Forelimb muscle (tissue), 1 donor: ENCODE data around the gene IQCF2. TPM values are rescaled to one million over a fixed set of nuclear protein-coding genes. Genes with fewer than 3 reads are reported as not detected.
"Not testable (repeated sequence)": the region's sequence is repeated elsewhere in the genome, so short reads cannot be mapped to it uniquely, and the experiment has no call there.

Experiments used
- DNase-seq: peaks from one replicate; pipeline ENCODE4 v3.0.0-alpha.2; 2013; ENCODE audit warnings: low read depth
- polyA plus RNA-seq: library from polyadenylated mRNA; unstranded; fragments of 120-200 nt; gene quantifications from one replicate; pipeline ENCODE4 v1.2.1, GENCODE V29; 2013; ENCODE audit not compliant: insufficient read length

The IQCF2 gene
- polyA plus RNA-seq: not detected

- DNase-seq: no peak
Observed at GRCh38 chr3:51860703-51861665, at the start of gene IQCF2. IQCF2 (plus strand) TSS chr3:51861615; CDS start chr3:51861667, 52 bp downstream.

- no peak for DNase-seq
Observed at GRCh38 chr3:51813539-51813938, 47.9 kb upstream of the IQCF2 start.

- no peak for DNase-seq
Observed at GRCh38 chr3:51814034-51814433, 47.4 kb upstream of the IQCF2 start.

GRCh38 chr3:51815614-51816013 is 45.8 kb upstream of the IQCF2 start:
- DNase-seq: no peak

DNA sequence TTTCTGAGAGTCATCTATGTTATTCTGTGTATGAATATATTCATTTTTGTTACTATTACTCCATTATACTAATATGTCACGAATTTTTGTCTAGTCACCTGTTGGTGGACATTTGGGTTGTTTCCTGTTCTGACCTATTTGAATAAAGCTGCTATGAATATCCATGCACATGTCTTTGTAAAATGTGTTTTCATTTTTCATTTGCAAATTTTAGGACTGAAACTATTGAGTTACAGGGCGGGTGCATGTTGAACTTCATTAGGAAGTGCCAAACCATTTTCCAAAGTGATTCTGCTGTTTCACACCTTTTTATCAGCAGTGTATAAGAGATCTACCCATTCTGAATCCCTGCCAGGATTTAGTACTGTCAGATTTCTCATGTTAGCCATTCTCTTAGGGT is 44.7 kb upstream of the IQCF2 start:
- no peak for DNase-seq

- no peak for DNase-seq
Observed at GRCh38 chr3:51817375-51817774, 44.0 kb upstream of the IQCF2 start.

DNA sequence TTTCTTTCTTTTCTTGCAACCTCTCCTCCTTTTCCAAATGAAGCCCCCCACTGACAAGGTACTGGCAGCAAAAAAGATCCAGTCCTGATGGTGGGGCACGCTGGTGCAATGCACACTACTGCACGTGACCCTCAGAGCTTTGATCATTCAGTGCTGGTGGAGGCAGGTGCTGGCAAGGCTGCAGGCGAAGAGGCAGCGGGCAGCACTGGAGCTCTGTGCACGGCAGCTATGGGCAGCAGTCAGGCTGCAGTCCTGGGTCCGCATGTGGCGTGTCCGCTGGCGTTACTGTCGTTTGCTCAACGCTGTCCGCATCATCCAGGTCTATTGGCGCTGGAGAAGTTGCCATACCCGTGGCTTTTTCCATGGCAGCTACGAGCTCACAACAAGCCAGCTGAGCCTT is 42.3 kb upstream of the IQCF2 start:
- no peak for DNase-seq

DNA sequence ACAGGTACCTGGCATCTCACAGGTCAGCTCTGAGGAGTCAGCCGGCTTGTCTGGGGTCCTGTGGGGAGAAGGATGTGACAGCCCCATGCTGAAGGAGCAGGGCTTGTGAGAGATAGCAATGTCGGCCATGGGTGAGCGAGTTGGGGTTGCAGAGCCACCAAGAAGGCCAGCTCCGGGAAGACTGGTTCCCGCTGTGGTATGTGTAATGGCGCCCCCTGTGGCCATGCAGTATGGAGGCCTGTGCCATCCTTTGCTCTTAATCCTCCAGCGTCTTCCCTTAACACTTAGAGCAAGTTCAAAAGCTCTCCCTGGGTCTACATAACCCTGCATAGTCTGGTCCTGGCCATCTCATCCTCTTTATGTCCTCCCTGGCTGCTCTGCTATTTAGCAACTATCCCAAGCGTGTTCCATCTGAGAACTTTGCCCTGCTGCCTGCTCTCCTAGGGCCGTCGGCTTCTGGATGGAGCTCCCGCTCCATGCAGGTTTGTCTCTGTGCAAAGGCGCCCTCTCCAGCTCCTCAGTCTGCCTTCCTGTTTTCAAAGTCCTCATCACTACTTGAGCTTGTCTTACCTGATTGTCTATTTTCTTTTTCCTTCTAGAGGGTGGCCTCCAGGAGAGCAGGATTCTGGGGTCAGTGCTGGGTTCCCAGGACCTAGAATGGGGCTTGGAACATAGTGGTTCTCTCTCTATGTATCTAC is 41.6 kb upstream of the IQCF2 start:
- no peak for DNase-seq

DNA sequence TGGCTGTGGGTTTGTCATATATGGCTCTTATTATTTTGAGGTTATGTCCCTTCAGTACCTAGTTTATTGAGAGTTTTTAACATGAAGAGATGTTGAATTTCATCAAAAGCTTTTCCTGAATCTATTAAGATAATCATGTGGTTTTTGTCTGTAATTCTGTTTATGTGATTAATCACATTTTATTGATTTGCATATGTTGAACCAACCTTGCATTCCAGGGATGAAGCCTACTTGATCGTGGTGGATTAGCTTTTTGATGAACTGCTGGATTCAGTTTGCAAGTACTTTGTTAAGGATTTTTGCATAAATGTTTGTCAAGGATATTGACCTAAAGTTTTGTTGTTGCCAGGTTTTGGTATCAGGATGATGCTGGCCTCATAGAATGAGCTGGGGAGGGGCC is 33.1 kb upstream of the IQCF2 start:
- no peak for DNase-seq

DNA sequence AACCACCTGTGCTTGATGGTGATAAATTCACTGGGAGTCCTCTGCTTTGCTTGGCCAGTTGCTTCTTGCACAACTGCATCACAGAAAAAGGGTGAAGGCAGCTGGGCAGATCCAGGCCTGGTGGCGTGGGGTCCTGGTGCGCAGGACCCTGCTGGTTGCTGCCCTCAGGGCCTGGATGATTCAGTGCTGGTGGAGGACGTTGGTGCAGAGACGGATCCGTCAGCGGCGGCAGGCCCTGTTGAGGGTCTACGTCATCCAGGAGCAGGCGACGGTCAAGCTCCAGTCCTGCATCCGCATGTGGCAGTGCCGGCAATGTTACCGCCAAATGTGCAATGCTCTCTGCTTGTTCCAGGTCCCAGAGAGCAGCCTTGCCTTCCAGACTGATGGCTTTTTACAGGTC is 31.1 kb upstream of the IQCF2 start:
- no peak for DNase-seq

DNA sequence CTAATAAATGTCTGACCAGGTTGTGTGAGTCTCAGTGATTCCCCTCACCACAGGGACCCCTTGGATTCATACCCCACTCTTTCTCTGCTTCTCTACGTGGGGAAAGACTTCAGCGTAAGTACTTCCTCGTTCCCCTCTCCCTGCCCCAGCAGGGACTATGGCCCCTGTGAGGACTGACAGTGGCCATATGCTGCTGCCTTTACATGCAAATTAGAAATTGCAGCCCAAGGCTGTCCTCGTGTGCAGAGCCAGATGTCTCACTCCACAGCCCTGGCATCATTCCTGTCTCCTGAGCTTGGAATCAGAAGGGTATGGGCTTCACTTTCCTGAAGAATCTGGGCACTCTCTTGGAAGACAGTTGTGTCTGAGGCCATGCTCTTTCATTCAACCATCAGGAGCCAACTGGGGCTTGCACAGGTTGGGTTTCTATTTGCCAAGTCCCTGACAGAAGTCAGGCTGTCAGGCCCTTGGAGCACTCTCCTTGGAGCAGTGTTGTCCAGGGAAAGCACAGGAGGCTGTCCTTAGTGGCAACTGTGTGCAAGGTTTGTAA is 30.5 kb upstream of the IQCF2 start:
- DNase-seq: no peak

DNA sequence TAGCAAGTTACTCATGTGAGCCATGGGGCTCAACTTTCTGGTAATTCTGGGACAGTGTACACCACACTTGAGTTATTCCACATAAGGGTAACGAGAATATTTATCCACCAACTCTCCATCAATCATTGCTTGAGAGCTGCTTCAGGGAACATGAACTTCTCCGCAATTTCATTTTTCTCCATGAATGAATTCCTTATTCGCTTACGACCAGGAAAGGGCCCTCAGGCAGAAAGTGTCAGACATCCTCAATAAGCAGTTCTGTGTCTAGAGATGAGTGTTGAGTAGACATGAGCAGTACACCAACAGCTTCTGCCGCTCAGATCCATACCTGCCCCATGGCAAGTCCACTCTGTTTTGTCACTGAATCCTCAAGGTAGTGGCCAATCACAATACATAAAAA is 24.8 kb upstream of the IQCF2 start:
- DNase-seq: no peak

DNA sequence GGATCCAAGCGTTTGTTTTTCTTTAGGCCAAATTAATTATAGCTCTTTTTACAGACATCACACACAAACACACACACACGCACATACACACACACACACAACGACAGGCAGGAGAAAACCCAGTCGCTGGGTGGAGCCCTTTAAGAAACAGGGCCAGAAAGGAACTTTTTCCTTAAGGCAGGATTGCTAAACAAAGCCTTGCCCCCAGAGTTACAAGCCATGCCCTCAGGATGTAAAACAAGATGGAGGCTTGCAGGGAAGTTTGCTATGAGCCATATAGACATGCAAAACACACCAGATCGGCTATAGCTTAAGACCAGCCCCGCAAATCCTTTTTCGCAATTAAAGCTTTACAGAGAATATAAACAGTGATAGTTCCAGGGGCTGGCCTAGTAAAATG is 16.3 kb upstream of the IQCF2 start:
- DNase-seq: no peak

DNA sequence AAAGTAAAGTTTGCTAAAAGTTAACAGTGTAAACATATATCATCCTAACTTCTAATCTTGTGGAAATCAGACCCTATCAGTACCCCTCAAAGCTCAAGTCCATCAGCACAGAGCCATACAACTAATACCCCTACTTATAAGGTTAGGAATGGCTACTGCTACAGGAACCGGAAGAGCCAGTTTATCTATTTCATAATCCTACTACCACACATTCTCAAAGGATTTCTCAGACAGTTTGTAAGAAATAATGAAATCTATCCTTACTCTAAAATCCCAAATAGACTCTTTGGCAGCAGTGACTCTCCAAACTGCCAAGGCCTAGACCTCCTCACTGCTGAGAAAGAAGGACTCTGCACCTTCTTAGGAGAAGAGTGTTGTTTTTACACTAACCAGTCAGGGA is 6.0 kb upstream of the IQCF2 start:
- DNase-seq: not testable (repeated sequence)

GRCh38 chr3:51862886-51863285 is 1.5 kb downstream of the IQCF2 start:
- no peak for DNase-seq

GRCh38 chr3:51868896-51869295 is 7.5 kb downstream of the IQCF2 start:
- DNase-seq: not testable (repeated sequence)

DNA sequence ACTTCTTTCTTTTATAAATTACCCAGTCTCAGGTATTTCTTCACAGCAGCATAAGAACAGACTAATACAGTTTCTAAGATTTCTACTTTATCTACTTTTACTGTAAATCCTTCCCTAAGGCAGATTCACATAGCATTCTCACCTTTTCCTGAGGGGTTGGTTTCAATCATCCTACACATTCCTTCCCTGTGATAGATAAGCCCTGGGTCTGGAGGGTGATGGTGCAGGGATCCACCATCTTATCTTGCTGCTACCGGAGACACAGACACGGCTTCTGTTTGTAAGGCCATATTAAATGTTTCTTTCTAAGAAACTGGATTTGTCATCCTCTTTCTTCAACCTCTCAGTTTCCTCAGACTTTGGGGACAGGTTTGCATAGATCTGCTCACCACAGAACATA is 7.9 kb downstream of the IQCF2 start:
- DNase-seq: no peak

DNA sequence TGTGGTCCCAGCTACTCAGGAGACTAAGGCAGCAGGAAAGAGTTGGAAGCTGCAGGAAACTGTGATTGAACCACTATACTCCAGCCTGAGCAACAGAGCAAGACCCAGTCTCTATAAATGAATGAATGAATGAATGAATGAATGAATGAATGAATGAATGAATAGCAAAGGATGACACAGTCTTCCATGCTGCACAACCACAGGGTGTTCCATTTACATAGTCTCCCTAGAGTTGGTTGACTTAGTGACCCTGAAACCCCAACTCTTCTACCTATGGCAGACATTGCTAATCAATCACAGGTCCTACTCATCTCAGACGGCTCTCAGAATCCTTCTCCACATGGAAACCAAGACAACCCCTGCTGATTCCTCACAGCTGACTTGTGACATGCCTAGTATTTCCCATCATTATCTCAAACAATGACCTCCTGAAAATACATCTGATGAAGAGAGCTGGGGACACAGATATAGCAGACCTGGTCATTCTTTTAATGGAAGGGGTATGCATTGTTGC is 11.9 kb downstream of the IQCF2 start:
- DNase-seq: no peak

GRCh38 chr3:51873876-51874275 is 12.5 kb downstream of the IQCF2 start:
- no peak for DNase-seq

DNA sequence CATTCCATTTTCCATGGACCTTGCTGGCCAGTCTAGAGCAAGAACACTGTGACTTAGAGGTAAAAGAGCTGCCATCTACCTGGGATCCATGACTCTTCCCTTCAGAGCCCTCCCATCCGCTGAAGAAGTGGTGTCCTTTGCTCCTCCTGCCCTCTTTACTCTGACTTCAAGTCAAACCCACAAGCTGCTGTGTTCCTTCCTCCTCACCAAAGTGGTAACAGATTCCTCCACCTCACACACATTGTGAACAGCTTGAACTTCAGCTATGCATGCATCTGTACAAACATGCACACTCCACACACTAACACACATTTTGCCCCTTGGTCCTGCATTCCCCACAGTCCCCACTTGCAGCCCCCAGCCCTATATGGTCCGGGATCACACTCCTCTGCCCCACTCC is 13.0 kb downstream of the IQCF2 start:
- no peak for DNase-seq

DNA sequence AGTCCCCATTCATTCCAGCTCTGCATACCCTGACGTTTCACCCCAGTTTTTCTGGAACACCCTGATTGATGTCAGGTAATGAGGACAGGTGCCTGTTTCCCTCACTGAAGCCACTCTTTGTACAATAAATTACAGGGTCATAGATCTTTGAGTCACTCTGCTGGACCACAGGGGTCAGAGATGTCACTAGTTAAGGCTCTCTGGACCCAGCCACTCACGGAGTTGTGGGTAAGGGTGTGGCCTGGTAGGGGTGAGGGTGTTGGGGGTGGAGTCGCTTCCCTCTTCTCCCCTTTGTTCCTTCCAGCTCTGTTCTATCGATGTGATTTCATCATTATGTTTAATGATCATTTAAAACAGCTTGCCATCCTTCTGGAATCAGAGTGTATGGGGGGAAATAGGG is 13.5 kb downstream of the IQCF2 start:
- DNase-seq: no peak

DNA sequence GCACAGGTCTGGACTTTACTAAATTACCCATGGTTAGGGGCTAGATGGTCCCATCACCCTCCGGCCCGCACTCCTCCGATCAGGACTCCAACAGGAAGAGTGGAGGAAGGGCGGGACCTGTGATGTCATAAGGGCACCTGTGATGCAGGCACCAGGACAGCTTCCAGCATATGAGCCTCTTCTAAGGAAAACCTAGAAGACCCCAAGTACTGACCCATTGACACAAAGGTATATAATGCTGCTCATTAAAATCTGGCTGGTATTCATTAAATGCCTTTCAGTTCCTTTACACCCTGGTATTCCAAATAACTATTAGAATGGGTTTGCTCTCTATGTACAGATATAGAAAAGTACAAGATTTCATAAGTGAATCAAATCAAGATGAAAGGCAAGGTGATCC is 14.1 kb downstream of the IQCF2 start, which contains the start of gene IQCF5:
IQCF5 (minus strand) TSS at position 101 of the 400 bp plus-strand sequence; CDS start at position 31, 70 bp downstream.
- no peak for DNase-seq
